AG09319 (cell line): ENCODE results near the gene FOXF1.

Source experiments
- DNase-seq: peaks from one replicate; pipeline ENCODE4 v3.0.0-alpha.2; 2010; ENCODE audit warnings: low read depth; ENCODE audit errors: extremely low read depth
- CTCF ChIP-seq: IDR thresholded peaks from 2 replicates; pipeline ENCODE4 v1.5.1; 2011; ENCODE audit warnings: low read depth, mild to moderate bottlenecking, inconsistent platforms, low read length, moderate library complexity

The FOXF1 gene

GRCh38 chr16:86514481-86515376, 4.4 kb downstream of the FOXF1 start:
- DNase-seq = no peak
- no peak for TF ChIP-seq CTCF

GRCh38 chr16:86515413-86515776, 5.1 kb downstream of the FOXF1 start:
- DNase-seq = no peak

DNA sequence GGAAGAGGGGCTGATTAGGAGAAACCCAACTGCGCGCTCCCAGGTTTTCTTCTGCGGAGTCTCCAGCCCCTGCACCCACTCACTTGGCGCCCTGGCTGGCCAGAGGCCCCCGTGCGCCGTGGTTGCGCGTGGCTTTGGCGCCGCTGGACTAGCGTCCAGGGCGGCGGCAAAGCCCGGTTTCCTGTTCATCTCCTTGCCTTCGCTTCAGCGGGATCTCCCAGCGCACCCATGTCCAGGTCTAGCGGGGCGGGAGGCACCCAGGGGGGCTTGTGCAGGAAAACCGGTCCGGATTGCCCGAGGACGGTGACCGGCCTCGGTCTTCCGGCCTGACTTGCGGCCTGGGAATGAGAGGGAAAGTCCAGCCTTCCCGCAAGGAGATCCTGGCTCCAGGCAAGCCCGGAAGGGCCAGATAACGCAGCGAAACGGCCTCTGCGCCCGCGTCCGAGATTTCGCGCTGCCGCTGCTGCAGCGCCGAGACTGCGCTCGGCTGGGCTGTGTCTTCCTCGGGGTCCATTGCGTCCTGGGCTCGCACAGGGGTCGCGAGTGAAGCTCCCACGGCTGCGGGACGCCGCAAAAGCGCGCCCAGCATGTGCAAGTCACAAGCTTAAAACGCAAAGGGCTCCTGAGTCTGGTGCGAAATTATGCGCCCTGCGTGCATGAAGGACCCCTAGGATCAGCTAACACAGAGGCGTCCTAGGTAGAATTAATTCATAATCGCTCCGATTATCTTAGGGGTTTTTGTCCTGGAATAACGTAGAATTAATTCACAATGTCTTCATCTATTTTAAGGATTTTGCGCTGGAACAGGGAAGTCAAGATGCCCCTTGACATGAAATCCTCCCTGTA, 5.7 kb downstream of the FOXF1 start:
- DNase-seq = no peak
- no peak for TF ChIP-seq CTCF

More at GRCh38 chr16:86515413-86515776, 5.1 kb downstream of the FOXF1 start:
- TF ChIP-seq CTCF = no peak

GRCh38 chr16:86516623-86517003, 6.3 kb downstream of the FOXF1 start:
- DNase-seq = no peak
- no peak for TF ChIP-seq CTCF

GRCh38 chr16:86517033-86517432, 6.7 kb downstream of the FOXF1 start:
- TF ChIP-seq CTCF = no peak
- DNase-seq = no peak

DNA sequence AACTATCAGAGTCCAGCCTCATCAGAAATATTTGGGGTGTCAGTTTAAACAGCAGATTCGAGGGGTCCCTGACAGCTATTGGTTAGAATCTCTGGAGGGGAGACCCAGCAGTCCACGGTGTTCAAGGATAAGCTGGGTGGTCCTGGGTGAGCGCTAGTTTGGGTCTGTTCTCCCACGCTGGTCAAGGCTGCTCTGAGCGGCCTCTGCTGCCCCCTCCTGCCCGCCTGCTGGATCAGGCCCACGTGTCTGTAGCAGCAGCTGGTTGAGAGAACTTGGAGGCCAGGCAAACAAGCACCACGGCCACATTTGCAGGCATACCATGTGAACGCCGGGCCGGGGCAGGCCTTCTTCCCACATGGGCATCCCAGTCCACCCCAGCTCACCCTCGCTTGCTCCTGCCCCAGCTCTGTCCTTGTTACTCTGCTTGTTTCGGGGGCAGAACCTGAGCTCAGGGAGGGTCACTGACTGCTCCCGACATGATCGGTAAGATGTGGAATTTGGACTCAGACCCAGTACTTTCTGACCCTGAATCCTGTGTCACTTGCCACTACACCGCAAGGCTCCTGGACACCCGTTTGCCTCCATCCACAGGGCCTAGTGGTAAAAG, 7.4 kb downstream of the FOXF1 start:
- TF ChIP-seq CTCF = peak; percentile 91
- DNase-seq = peak; percentile 63
